ENCODE measurements around the gene GALNT2.

DNA sequence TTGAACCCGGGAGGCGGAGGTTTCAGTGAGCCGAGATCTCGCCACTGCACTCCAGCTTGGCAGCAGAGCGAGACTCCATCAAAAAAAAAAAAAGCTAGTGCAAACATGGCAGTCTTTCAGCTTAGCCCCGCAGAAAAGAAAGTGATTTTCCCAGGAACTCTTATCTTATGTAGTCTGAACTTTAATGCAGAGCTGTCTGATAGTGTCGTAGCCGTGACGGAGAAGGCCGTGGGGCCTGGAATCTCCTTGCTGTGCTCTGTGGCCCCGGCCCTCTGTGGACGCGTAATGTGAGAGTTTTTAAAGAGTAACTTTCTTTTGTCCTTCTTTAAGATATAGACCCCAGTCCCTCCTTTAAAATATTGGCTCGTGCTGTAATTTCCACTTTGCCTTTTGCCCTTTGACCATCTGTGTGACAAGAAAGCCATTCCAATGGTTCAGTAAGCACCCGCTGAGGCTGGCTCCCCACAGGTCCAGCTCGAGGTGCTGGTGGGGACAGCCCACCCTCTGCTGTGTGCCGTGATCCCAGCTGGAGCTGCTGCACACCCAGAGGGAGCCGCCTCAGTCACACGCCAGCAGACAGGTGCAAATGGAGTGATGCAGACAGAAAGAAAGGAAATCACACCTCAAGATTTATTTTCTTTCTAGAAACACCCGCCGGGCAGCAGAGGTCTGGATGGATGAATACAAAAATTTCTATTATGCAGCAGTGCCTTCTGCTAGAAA lies 195.1 kb downstream of the GALNT2 start:
- TF ChIP-seq ZFP3 (CRISPR knock-in tag; IDR thresholded peaks at IDR 0.05) (no peak), ESRRG (CRISPR knock-in tag; IDR thresholded peaks at IDR 0.05) (no peak), ZFP30 (CRISPR knock-in tag; IDR thresholded peaks at IDR 0.05) (no peak), RARB (CRISPR knock-in tag; IDR thresholded peaks at IDR 0.05) (no peak), ZNF8 (CRISPR knock-in tag; IDR thresholded peaks at IDR 0.05) (no peak), ZNF565 (CRISPR knock-in tag; conservative IDR thresholded peaks at IDR 0.05; ENCODE audit: low read depth) (no peak), ARNTL (CRISPR knock-in tag; IDR thresholded peaks at IDR 0.05; ENCODE audit: borderline replicate concordance, low read depth) (no peak), ISL1 (CRISPR knock-in tag; IDR thresholded peaks at IDR 0.05) (no peak), PPARA (CRISPR knock-in tag; IDR thresholded peaks at IDR 0.05; ENCODE audit: borderline replicate concordance) (no peak)
- TF ChIP-seq, protein P1, sequence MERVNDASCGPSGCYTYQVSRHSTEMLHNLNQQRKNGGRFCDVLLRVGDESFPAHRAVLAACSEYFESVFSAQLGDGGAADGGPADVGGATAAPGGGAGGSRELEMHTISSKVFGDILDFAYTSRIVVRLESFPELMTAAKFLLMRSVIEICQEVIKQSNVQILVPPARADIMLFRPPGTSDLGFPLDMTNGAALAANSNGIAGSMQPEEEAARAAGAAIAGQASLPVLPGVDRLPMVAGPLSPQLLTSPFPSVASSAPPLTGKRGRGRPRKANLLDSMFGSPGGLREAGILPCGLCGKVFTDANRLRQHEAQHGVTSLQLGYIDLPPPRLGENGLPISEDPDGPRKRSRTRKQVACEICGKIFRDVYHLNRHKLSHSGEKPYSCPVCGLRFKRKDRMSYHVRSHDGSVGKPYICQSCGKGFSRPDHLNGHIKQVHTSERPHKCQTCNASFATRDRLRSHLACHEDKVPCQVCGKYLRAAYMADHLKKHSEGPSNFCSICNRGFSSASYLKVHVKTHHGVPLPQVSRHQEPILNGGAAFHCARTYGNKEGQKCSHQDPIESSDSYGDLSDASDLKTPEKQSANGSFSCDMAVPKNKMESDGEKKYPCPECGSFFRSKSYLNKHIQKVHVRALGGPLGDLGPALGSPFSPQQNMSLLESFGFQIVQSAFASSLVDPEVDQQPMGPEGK (CRISPR knock-in tag; IDR thresholded peaks at IDR 0.05; ENCODE audit: borderline replicate concordance), result no peak
- TF ChIP-seq, protein P2, sequence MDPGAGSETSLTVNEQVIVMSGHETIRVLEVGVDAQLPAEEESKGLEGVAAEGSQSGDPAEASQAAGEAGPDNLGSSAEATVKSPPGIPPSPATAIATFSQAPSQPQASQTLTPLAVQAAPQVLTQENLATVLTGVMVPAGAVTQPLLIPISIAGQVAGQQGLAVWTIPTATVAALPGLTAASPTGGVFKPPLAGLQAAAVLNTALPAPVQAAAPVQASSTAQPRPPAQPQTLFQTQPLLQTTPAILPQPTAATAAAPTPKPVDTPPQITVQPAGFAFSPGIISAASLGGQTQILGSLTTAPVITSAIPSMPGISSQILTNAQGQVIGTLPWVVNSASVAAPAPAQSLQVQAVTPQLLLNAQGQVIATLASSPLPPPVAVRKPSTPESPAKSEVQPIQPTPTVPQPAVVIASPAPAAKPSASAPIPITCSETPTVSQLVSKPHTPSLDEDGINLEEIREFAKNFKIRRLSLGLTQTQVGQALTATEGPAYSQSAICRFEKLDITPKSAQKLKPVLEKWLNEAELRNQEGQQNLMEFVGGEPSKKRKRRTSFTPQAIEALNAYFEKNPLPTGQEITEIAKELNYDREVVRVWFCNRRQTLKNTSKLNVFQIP (CRISPR knock-in tag; IDR thresholded peaks at IDR 0.05; ENCODE audit: borderline replicate concordance, low read depth), result no peak
- TF ChIP-seq, protein P3, sequence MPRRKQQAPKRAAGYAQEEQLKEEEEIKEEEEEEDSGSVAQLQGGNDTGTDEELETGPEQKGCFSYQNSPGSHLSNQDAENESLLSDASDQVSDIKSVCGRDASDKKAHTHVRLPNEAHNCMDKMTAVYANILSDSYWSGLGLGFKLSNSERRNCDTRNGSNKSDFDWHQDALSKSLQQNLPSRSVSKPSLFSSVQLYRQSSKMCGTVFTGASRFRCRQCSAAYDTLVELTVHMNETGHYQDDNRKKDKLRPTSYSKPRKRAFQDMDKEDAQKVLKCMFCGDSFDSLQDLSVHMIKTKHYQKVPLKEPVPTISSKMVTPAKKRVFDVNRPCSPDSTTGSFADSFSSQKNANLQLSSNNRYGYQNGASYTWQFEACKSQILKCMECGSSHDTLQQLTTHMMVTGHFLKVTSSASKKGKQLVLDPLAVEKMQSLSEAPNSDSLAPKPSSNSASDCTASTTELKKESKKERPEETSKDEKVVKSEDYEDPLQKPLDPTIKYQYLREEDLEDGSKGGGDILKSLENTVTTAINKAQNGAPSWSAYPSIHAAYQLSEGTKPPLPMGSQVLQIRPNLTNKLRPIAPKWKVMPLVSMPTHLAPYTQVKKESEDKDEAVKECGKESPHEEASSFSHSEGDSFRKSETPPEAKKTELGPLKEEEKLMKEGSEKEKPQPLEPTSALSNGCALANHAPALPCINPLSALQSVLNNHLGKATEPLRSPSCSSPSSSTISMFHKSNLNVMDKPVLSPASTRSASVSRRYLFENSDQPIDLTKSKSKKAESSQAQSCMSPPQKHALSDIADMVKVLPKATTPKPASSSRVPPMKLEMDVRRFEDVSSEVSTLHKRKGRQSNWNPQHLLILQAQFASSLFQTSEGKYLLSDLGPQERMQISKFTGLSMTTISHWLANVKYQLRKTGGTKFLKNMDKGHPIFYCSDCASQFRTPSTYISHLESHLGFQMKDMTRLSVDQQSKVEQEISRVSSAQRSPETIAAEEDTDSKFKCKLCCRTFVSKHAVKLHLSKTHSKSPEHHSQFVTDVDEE (CRISPR knock-in tag; IDR thresholded peaks at IDR 0.05), result no peak
